Measurements from ENCODE around the gene RASSF3.

Gene RASSF3

GRCh38 chr12:64723630-64724029 is 113.3 kb downstream of the RASSF3 start:
- in situ Hi-C loops (cut with HindIII; ENCODE audit: low sequenced_read_pairs): no loop called here
- H3K4me3 ChIP-seq (ENCODE audit: low read depth, low read length): no peak overlapping the region
- no peak for DNase-seq (ENCODE audit: low read depth)
- no peak for TF ChIP-seq CTCF (IDR thresholded peaks at IDR 0.05; ENCODE audit: low read depth, low read length, missing control alignments)

GRCh38 chr12:64724201-64724745 is 114.0 kb downstream of the RASSF3 start:
- no peak for DNase-seq (ENCODE audit: low read depth)
- TF ChIP-seq CTCF (IDR thresholded peaks at IDR 0.05; ENCODE audit: low read depth, low read length, missing control alignments): no peak
- in situ Hi-C loops (cut with HindIII; ENCODE audit: low sequenced_read_pairs): no loop called here
- no peak overlapping the region for H3K4me3 ChIP-seq (ENCODE audit: low read depth, low read length)

- DNase-seq (ENCODE audit: low read depth): no peak
- H3K4me3 ChIP-seq (ENCODE audit: low read depth, low read length): no peak overlapping the region
- no peak for TF ChIP-seq CTCF (IDR thresholded peaks at IDR 0.05; ENCODE audit: low read depth, low read length, missing control alignments)
- in situ Hi-C loops (cut with HindIII; ENCODE audit: low sequenced_read_pairs): no loop called here
Measured at GRCh38 chr12:64729909-64730587, 119.8 kb downstream of the RASSF3 start.

GRCh38 chr12:64730588-64730969 is 120.3 kb downstream of the RASSF3 start:
- TF ChIP-seq CTCF (IDR thresholded peaks at IDR 0.05; ENCODE audit: low read depth, low read length, missing control alignments): no peak
- in situ Hi-C loops (cut with HindIII; ENCODE audit: low sequenced_read_pairs): no loop called here
- no peak overlapping the region for H3K4me3 ChIP-seq (ENCODE audit: low read depth, low read length)

GRCh38 chr12:64731683-64732082 is 121.4 kb downstream of the RASSF3 start:
- in situ Hi-C loops (cut with HindIII; ENCODE audit: low sequenced_read_pairs): no loop called here
- TF ChIP-seq CTCF (IDR thresholded peaks at IDR 0.05; ENCODE audit: low read depth, low read length, missing control alignments): no peak

More at GRCh38 chr12:64730588-64730969, 120.3 kb downstream of the RASSF3 start:
- DNase-seq (ENCODE audit: low read depth): no peak

GRCh38 chr12:64733857-64734256 is 123.6 kb downstream of the RASSF3 start:
- no peak for DNase-seq (ENCODE audit: low read depth)
- H3K4me3 ChIP-seq (ENCODE audit: low read depth, low read length): no peak overlapping the region
- in situ Hi-C loops (cut with HindIII; ENCODE audit: low sequenced_read_pairs): no loop called here
- TF ChIP-seq CTCF (IDR thresholded peaks at IDR 0.05; ENCODE audit: low read depth, low read length, missing control alignments): no peak

More at GRCh38 chr12:64731683-64732082, 121.4 kb downstream of the RASSF3 start:
- no peak for DNase-seq (ENCODE audit: low read depth)
- no peak overlapping the region for H3K4me3 ChIP-seq (ENCODE audit: low read depth, low read length)
